Measurements from ENCODE around the gene SDHC. TPM values are rescaled to one million over a fixed set of nuclear protein-coding genes. Genes with fewer than 3 reads are reported as not detected.
"Not testable (repeated sequence)": the region's sequence is repeated elsewhere in the genome, so short reads cannot be mapped to it uniquely, and the experiment has no call there.

SDHC gene
- total RNA-seq, 2 experiments from 2014 or later: 160 to 175 TPM

- ChIA-PET CTCF (interaction anchor here (1.4 to 2.5 kb wide), 4 partner anchors 8 to 167 kb away, joined by 3 to 12 read pairs (median 8); no protein-coding TSS in a partner anchor), POLR2A (interaction anchor here (1.3 to 1.5 kb wide), 3 partner anchors 9 to 189 kb away, joined by 3 to 7 read pairs (median 3); partner anchors contain the start of genes NDUFS2 and TOMM40L)
- intact Hi-C loops (cut with micrococcal nuclease): no loop called here
- no peak for DNase-seq
- Mint-ChIP-seq H3K9me3 (no peaks in the 10 kb centered on the region), H3K27ac (no peak overlapping the region), H3K4me1 (ENCODE audit: low read depth) (peaks cover 34% of the 10 kb centered on the region), H3K36me3 (ENCODE audit: low read depth) (no peaks in the 10 kb centered on the region), H3K4me3 (no peak overlapping the region), H3K27me3 (no peaks in the 10 kb centered on the region)
- ATAC-seq: no peak
- TF ChIP-seq CTCF (IDR thresholded peaks at IDR 0.05): no peak
Observed at GRCh38 chr1:161391611-161392010, 77.4 kb downstream of the SDHC start.

- CTCF ChIA-PET: interaction anchor here (1.1 kb wide), 1 partner anchor 47 kb away, joined by 3 read pairs; no protein-coding TSS in a partner anchor
- intact Hi-C loops (cut with micrococcal nuclease): no loop called here
- no peak for TF ChIP-seq CTCF (IDR thresholded peaks at IDR 0.05)
- Mint-ChIP-seq H3K4me1 (ENCODE audit: low read depth) (peaks cover 27% of the 10 kb centered on the region), H3K4me3 (no peak overlapping the region), H3K27ac (no peak overlapping the region), H3K27me3 (no peaks in the 10 kb centered on the region), H3K36me3 (ENCODE audit: low read depth) (no peaks in the 10 kb centered on the region), H3K9me3 (no peaks in the 10 kb centered on the region)
- POLR2A ChIA-PET: interaction anchor here (1.5 kb wide), 1 partner anchor 216 kb away, joined by 3 read pairs; the partner anchor contains the start of gene B4GALT3
- no peak for ATAC-seq
- no peak for DNase-seq
Observed at GRCh38 chr1:161393151-161393550, 79.0 kb downstream of the SDHC start.

- H3K4me3 Mint-ChIP-seq; intact Hi-C loops (cut with micrococcal nuclease); H3K27ac Mint-ChIP-seq; ATAC-seq; H3K9me3 Mint-ChIP-seq; H3K36me3 Mint-ChIP-seq (ENCODE audit: low read depth); POLR2A ChIA-PET; DNase-seq; CTCF ChIA-PET; H3K27me3 Mint-ChIP-seq: not testable (repeated sequence)
- H3K4me1 Mint-ChIP-seq (ENCODE audit: low read depth): peaks cover 29% of the 10 kb centered on the region
Observed at GRCh38 chr1:161397038-161397437, 82.9 kb downstream of the SDHC start.

- ChIA-PET POLR2A (interaction anchor here (2.2 kb wide), 1 partner anchor 41 kb away, joined by 11 read pairs; no protein-coding TSS in a partner anchor), CTCF (interaction anchor here (1.5 kb wide), 1 partner anchor 15 kb away, joined by 3 read pairs; no protein-coding TSS in a partner anchor)
- peak overlapping the region; percentile 94 for H3K4me3 Mint-ChIP-seq
- peak; percentile 38 for ATAC-seq
- H3K4me1 Mint-ChIP-seq (ENCODE audit: low read depth): peaks cover 21% of the 10 kb centered on the region
- no peak for DNase-seq
- H3K36me3 Mint-ChIP-seq (ENCODE audit: low read depth): peaks cover 9% of the 10 kb centered on the region
- peaks cover 2% of the 10 kb centered on the region for H3K27me3 Mint-ChIP-seq
- intact Hi-C loops (cut with micrococcal nuclease): no loop called here
- no peak for TF ChIP-seq CTCF (IDR thresholded peaks at IDR 0.05)
- H3K9me3 Mint-ChIP-seq: no peaks in the 10 kb centered on the region
- peak overlapping the region; percentile 99 for H3K27ac Mint-ChIP-seq
Observed at GRCh38 chr1:161398900-161399256, 84.7 kb downstream of the SDHC start.

GRCh38 chr1:161399257-161399998, 85.2 kb downstream of the SDHC start:
- intact Hi-C loops (cut with micrococcal nuclease): no loop called here
- H3K4me1 Mint-ChIP-seq (ENCODE audit: low read depth): peaks cover 26% of the 10 kb centered on the region
- peak; percentile 84 for ATAC-seq
- peak overlapping the region; percentile 94 for H3K4me3 Mint-ChIP-seq
- H3K36me3 Mint-ChIP-seq (ENCODE audit: low read depth): peaks cover 9% of the 10 kb centered on the region
- H3K27ac Mint-ChIP-seq: peak overlapping the region; percentile 99
- peaks cover 3% of the 10 kb centered on the region for H3K27me3 Mint-ChIP-seq
- ChIA-PET POLR2A (interaction anchor here (1.1 to 2.2 kb wide), 8 partner anchors 9 to 330 kb away, joined by 3 to 11 read pairs (median 4); no protein-coding TSS in a partner anchor), CTCF (interaction anchor here (1.0 to 2.3 kb wide), 4 partner anchors 8 to 41 kb away, joined by 4 to 10 read pairs (median 7); no protein-coding TSS in a partner anchor)
- peak; percentile 78 for TF ChIP-seq CTCF (IDR thresholded peaks at IDR 0.05)
- no peaks in the 10 kb centered on the region for H3K9me3 Mint-ChIP-seq
- DNase-seq: peak; percentile 94
